ENCODE results near the gene PRR20G.

GRCh38 chr3:127291114-127291513 is 3.3 kb upstream of the PRR20G start:
- TF ChIP-seq PATZ1 (CRISPR knock-in tag; IDR thresholded peaks at IDR 0.05; ENCODE audit: borderline replicate concordance): no peak
- no peak for TF ChIP-seq ZNF8 (CRISPR knock-in tag; IDR thresholded peaks at IDR 0.05)
- TF ChIP-seq CSDC2 (CRISPR knock-in tag; IDR thresholded peaks at IDR 0.05): no peak
- no peak for TF ChIP-seq TCF4 (CRISPR knock-in tag; IDR thresholded peaks at IDR 0.05; ENCODE audit: borderline replicate concordance)
- TF ChIP-seq ARNTL (CRISPR knock-in tag; IDR thresholded peaks at IDR 0.05; ENCODE audit: borderline replicate concordance, low read depth): no peak
- no peak for TF ChIP-seq ZNF565 (CRISPR knock-in tag; conservative IDR thresholded peaks at IDR 0.05; ENCODE audit: low read depth)
- no peak for TF ChIP-seq ZC3H10 (CRISPR knock-in tag; IDR thresholded peaks at IDR 0.05)
- no peak for TF ChIP-seq ZNF70 (CRISPR knock-in tag; IDR thresholded peaks at IDR 0.05)
- TF ChIP-seq CREB5 (CRISPR knock-in tag; IDR thresholded peaks at IDR 0.05; ENCODE audit: low read depth): no peak

All from SK-N-SH treated with all-trans-retinoic acid at 6 μM for 48 hours (cell line).